PFSK-1 (cell line): Measurements from ENCODE around the gene NANOS2.

Experiments
- FOXP2 ChIP-seq: optimal IDR thresholded peaks from 2 replicates; pipeline ENCODE3; 2011; ENCODE audit warnings: borderline replicate concordance, control low read depth, inconsistent platforms; ENCODE audit not compliant: insufficient read depth; ENCODE audit errors: extremely low read length, extremely low read depth
- POLR2AphosphoS5 ChIP-seq: IDR thresholded peaks from 2 replicates; pipeline ENCODE4 v1.6.1; 2012; ENCODE audit warnings: low read depth, mild to moderate bottlenecking, control low read depth, low read length, moderate library complexity
- REST ChIP-seq, 2 experiments: IDR thresholded peaks; 2 replicates each; pipeline versions ENCODE4 v1.6.1 to v1.8.0; 2011 to 2012; ENCODE audit warnings: low read depth in 2 of 2, low read length in 2 of 2, control low read depth in 1 of 2, inconsistent platforms in 1 of 2, mild to moderate bottlenecking in 1 of 2, moderate library complexity in 1 of 2; ENCODE audit not compliant: insufficient read depth in 1 of 2
- SIN3A ChIP-seq: IDR thresholded peaks from 2 replicates; pipeline ENCODE4 v1.6.1; 2012; ENCODE audit warnings: mild to moderate bottlenecking, low read length, moderate library complexity, borderline replicate concordance; ENCODE audit not compliant: insufficient read depth
- TAF1 ChIP-seq: IDR thresholded peaks from 2 replicates; pipeline ENCODE4 v1.6.1; 2012; ENCODE audit warnings: low read length, control low read depth, borderline replicate concordance; ENCODE audit not compliant: insufficient read depth

- TF ChIP-seq TAF1, result no peak
- no peak for TF ChIP-seq POLR2AphosphoS5
- TF ChIP-seq SIN3A, result no peak
- no peak for TF ChIP-seq FOXP2
- no peak for TF ChIP-seq REST (IDR thresholded peaks at IDR 0.05; ENCODE audit: insufficient read depth in 1 of 2, low read depth in 2 of 2, low read length in 2 of 2)
These were observed 41.5 kb upstream of the NANOS2 start for GRCh38 chr19:45955905-45956608.
